Left lung (tissue), 10 donors: ENCODE data around the gene SLC38A10. TPM values are rescaled to one million over a fixed set of nuclear protein-coding genes. Genes with fewer than 3 reads are reported as not detected.

Experiments
- ATAC-seq: fragments of 200-7000 bp; cut with Tn5 transposase; one replicate; pipeline ENCODE4 v1.9.1; 2020; ENCODE audit warnings: moderate library complexity
- DNase-seq, 4 donors: peaks; one replicate each; pipeline ENCODE4 v3.0.0-alpha.2; 2013 to 2020
- H3K27ac ChIP-seq, 2 donors: fragments of 200-600 bp; sonication (generic) in 1 of 2; one replicate each; pipeline versions ENCODE4 v1.5.0 to v1.8.0; 2020 to 2021
- H3K27me3 ChIP-seq, 2 donors: fragments of 200-600 bp; sonication (generic) in 1 of 2; one replicate each; pipeline versions ENCODE4 v1.5.0 to v1.8.0; 2020 to 2021
- H3K36me3 ChIP-seq, 2 donors: fragments of 200-600 bp; sonication (generic) in 1 of 2; one replicate each; pipeline versions ENCODE4 v1.5.0 to v1.8.0; 2020 to 2021
- H3K4me1 ChIP-seq, 2 donors: fragments of 200-600 bp; one replicate each; pipeline ENCODE4 v1.8.0; 2021
- H3K4me3 ChIP-seq, 2 donors: fragments of 200-600 bp; sonication (generic) in 1 of 2; one replicate each; pipeline versions ENCODE4 v1.5.0 to v1.8.0; 2020 to 2021; ENCODE audit warnings: mild to moderate bottlenecking in 1 of 2
- H3K9me3 ChIP-seq, 2 donors: fragments of 200-600 bp; sonication (generic) in 1 of 2; one replicate each; pipeline versions ENCODE4 v1.5.0 to v1.8.0; 2020 to 2021
- CTCF ChIP-seq, 2 donors: fragments of 200-600 bp; sonication (generic) in 1 of 2; IDR thresholded peaks; one replicate each; pipeline versions ENCODE4 v1.5.0 to v1.8.0; 2021; ENCODE audit warnings: antibody characterized with exemption in 2 of 2
- intact Hi-C, 2 donors: fragments of 100-400 bp; cut with DNase I; formaldehyde crosslinking; loops; one replicate each; pipeline versions ENCODE4 v1.11.2 to v1.14.2; 2022
- polyA plus RNA-seq, 6 donors: library from polyadenylated mRNA; unstranded; fragments of 120-200 nt; gene quantifications; one replicate each; pipeline ENCODE4 v1.2.1, GENCODE V29; 2013; ENCODE audit not compliant: insufficient read length in 6 of 6
- total RNA-seq, 2 donors: library from RNA; stranded (reverse); fragmentation: NEBNext Ultra II Directional; extraction: Animal tissue kit (Norgen Biotek cat#: 25700); gene quantifications; one replicate each; pipeline ENCODE4 v1.2.1, GENCODE V29; 2021
- donor health status: DM: no; HTN: yes; CAD: no.
- donor health status: DM: no; HTN: no; CAD: no.

SLC38A10 gene
- total and polyA plus RNA-seq, 8 donors = 48.4 to 109 (median 63.0) TPM

- Histone ChIP-seq H3K9me3 (no peaks in the 10 kb centered on the region), H3K4me3 (no peak overlapping the region), H3K27me3 (no peaks in the 10 kb centered on the region), H3K36me3 (peaks cover 0 to 93% of the 10 kb centered on the region in 2 donors), H3K27ac (no peak overlapping the region), H3K4me1 (peaks cover 5 to 13% of the 10 kb centered on the region in 2 donors)
- no peak for TF ChIP-seq CTCF (IDR thresholded peaks at IDR 0.05)
- intact Hi-C loops = loop anchor here in 1 of 2 donors (10.0 kb wide), 1 partner anchor 225 kb away; no protein-coding TSS in a partner anchor
- no peak for ATAC-seq
- no peak for DNase-seq
Measured at GRCh38 chr17:81260171-81260570, 34.9 kb downstream of the SLC38A10 start.

- Histone ChIP-seq H3K27ac (no peak overlapping the region), H3K4me1 (peaks cover 12 to 19% of the 10 kb centered on the region in 2 donors), H3K9me3 (no peaks in the 10 kb centered on the region), H3K27me3 (no peaks in the 10 kb centered on the region), H3K4me3 (no peak overlapping the region), H3K36me3 (peaks cover 0 to 83% of the 10 kb centered on the region in 2 donors)
- TF ChIP-seq CTCF (IDR thresholded peaks at IDR 0.05) = no peak
- ATAC-seq (no peak), DNase-seq (no peak)
- intact Hi-C loops = loop anchor here in 1 of 2 donors (10.0 kb wide), 1 partner anchor 346 kb away; no protein-coding TSS in a partner anchor
Measured at GRCh38 chr17:81259058-81259605, 36.0 kb downstream of the SLC38A10 start.

- H3K4me1 ChIP-seq = peaks cover 12 to 19% of the 10 kb centered on the region in 2 donors
- no peaks in the 10 kb centered on the region for H3K9me3 ChIP-seq
- peaks cover 0 to 74% of the 10 kb centered on the region in 2 donors for H3K36me3 ChIP-seq
- no peak for TF ChIP-seq CTCF (IDR thresholded peaks at IDR 0.05)
- no peak overlapping the region for H3K27ac ChIP-seq
- no peak for ATAC-seq
- H3K27me3 ChIP-seq = no peaks in the 10 kb centered on the region
- intact Hi-C loops = loop anchor here in 1 of 2 donors (10.0 kb wide), 1 partner anchor 347 kb away; no protein-coding TSS in a partner anchor
- H3K4me3 ChIP-seq = no peak overlapping the region
- DNase-seq = no peak
Measured at GRCh38 chr17:81258292-81258691, 36.8 kb downstream of the SLC38A10 start.

GRCh38 chr17:81257533-81257932 lies 37.6 kb downstream of the SLC38A10 start:
- no peaks in the 10 kb centered on the region for H3K9me3 ChIP-seq
- intact Hi-C loops = loop anchor here in 1 of 2 donors (10.0 kb wide), 1 partner anchor 347 kb away; no protein-coding TSS in a partner anchor
- peaks cover 0 to 73% of the 10 kb centered on the region in 2 donors for H3K36me3 ChIP-seq
- no peak overlapping the region for H3K27ac ChIP-seq
- H3K4me3 ChIP-seq = no peak overlapping the region
- ATAC-seq = no peak
- no peak for DNase-seq
- peaks cover 12 to 19% of the 10 kb centered on the region in 2 donors for H3K4me1 ChIP-seq
- H3K27me3 ChIP-seq = no peaks in the 10 kb centered on the region
- TF ChIP-seq CTCF (IDR thresholded peaks at IDR 0.05) = no peak

- Histone ChIP-seq H3K4me1 (peaks cover 12 to 19% of the 10 kb centered on the region in 2 donors), H3K4me3 (no peak overlapping the region), H3K9me3 (no peaks in the 10 kb centered on the region), H3K27ac (no peak overlapping the region), H3K27me3 (no peaks in the 10 kb centered on the region), H3K36me3 (peaks cover 0 to 73% of the 10 kb centered on the region in 2 donors)
- intact Hi-C loops = loop anchor here in 1 of 2 donors (10.0 kb wide), 1 partner anchor 348 kb away; no protein-coding TSS in a partner anchor
- DNase-seq = no peak
- no peak for TF ChIP-seq CTCF (IDR thresholded peaks at IDR 0.05)
- no peak for ATAC-seq
Measured at GRCh38 chr17:81256616-81257015, 38.5 kb downstream of the SLC38A10 start.
